Mesendoderm (in vitro differentiated cells): ENCODE data around the gene RNF20. TPM values are rescaled to one million over a fixed set of nuclear protein-coding genes. Genes with fewer than 3 reads are reported as not detected.

Experiments
- small RNA-seq: library from polyadenylated mRNA; stranded (forward); fragments of <200 nt; extraction: miRNeasy Mini kit (QIAGEN cat#:217004); gene quantifications from one replicate; pipeline ENCODE3, GENCODE V24; 2013; ENCODE audit not compliant: insufficient read depth

The RNF20 gene

Small RNA genes lying within 50 kb of the gene (small RNA-seq; reads per million reads assigned to genes)
- gene AL353621.1 = not detected
